BJ (cell line): ENCODE measurements around the gene SLAIN2. TPM values are rescaled to one million over a fixed set of nuclear protein-coding genes. Genes with fewer than 3 reads are reported as not detected.

Source experiments
- CTCF ChIA-PET: fragments of 350-600 bp; formaldehyde crosslinking; extraction: SDS; loops from one replicate; lab custom pipeline; 2021; ENCODE audit warnings: antibody characterized with exemption, inconsistent platforms; lab: Yijun Ruan, JAX
- POLR2A ChIA-PET: fragments of 300-600 bp; sonication (Branson Sonifier 250); formaldehyde crosslinking; extraction: SDS; loops from one replicate; lab custom pipeline; 2021; ENCODE audit warnings: antibody characterized with exemption; lab: Charles Lee
- DNase-seq: peaks from one replicate; pipeline ENCODE4 v3.0.0-alpha.2; 2011; ENCODE audit warnings: low read depth
- H3K27me3 ChIP-seq: 2 replicates; pipeline ENCODE4 v1.6.0; 2011; ENCODE audit warnings: low read length; ENCODE audit not compliant: control insufficient read depth, insufficient read depth
- H3K36me3 ChIP-seq: 2 replicates; pipeline ENCODE4 v1.5.1; 2011; ENCODE audit warnings: low read length; ENCODE audit not compliant: control insufficient read depth, insufficient read depth
- H3K4me3 ChIP-seq: 2 replicates; pipeline ENCODE4 v1.5.1; 2011; ENCODE audit warnings: low read depth, mild to moderate bottlenecking, control low read depth, low read length
- CTCF ChIP-seq: IDR thresholded peaks from 2 replicates; pipeline ENCODE4 v1.5.1; 2011; ENCODE audit warnings: low read depth, mild to moderate bottlenecking, control low read depth, inconsistent platforms, low read length, moderate library complexity; ENCODE audit not compliant: insufficient read depth
- polyA plus RNA-seq: library from polyadenylated mRNA; depleted of rRNA; stranded (reverse); fragments of >200 nt; gene quantifications from 2 replicates; pipeline ENCODE4 v1.2.3, GENCODE V29; 2011

Gene SLAIN2
- polyA plus RNA-seq, 1 experiment = 25.5 TPM

GRCh38 chr4:48299560-48299959, 41.8 kb upstream of the SLAIN2 start:
- POLR2A ChIA-PET = no interaction called here
- Histone ChIP-seq H3K4me3 (no peak overlapping the region), H3K36me3 (no peaks in the 10 kb centered on the region), H3K27me3 (no peaks in the 10 kb centered on the region)
- CTCF ChIA-PET = interaction anchor here (1.6 kb wide), 1 partner anchor 9 kb away, joined by 6 read pairs; no protein-coding TSS in a partner anchor
- TF ChIP-seq CTCF = no peak
- DNase-seq = no peak

GRCh38 chr4:48300004-48300403, 41.3 kb upstream of the SLAIN2 start:
- Histone ChIP-seq H3K4me3 (no peak overlapping the region), H3K27me3 (no peaks in the 10 kb centered on the region), H3K36me3 (no peaks in the 10 kb centered on the region)
- peak; percentile 42 for DNase-seq
- POLR2A ChIA-PET = no interaction called here
- no peak for TF ChIP-seq CTCF
- CTCF ChIA-PET = interaction anchor here (1.6 kb wide), 1 partner anchor 9 kb away, joined by 6 read pairs; no protein-coding TSS in a partner anchor

GRCh38 chr4:48305508-48305907, 35.8 kb upstream of the SLAIN2 start:
- no peak overlapping the region for H3K4me3 ChIP-seq
- no peak for DNase-seq
- POLR2A ChIA-PET = no interaction called here
- TF ChIP-seq CTCF = no peak
- no peaks in the 10 kb centered on the region for H3K27me3 ChIP-seq
- CTCF ChIA-PET = interaction anchor here (0.6 to 1.1 kb wide), 2 partner anchors 10 to 218 kb away, joined by 4 to 5 read pairs; no protein-coding TSS in a partner anchor
- no peaks in the 10 kb centered on the region for H3K36me3 ChIP-seq

GRCh38 chr4:48307528-48307927, 33.8 kb upstream of the SLAIN2 start:
- no peak for DNase-seq
- H3K36me3 ChIP-seq = no peaks in the 10 kb centered on the region
- no peak for TF ChIP-seq CTCF
- H3K4me3 ChIP-seq = no peak overlapping the region
- ChIA-PET CTCF (interaction anchor here (1.1 kb wide), 1 partner anchor 8 kb away, joined by 3 read pairs; no protein-coding TSS in a partner anchor), POLR2A (no interaction called here)
- no peaks in the 10 kb centered on the region for H3K27me3 ChIP-seq

- Histone ChIP-seq H3K4me3 (no peak overlapping the region), H3K36me3 (no peaks in the 10 kb centered on the region), H3K27me3 (no peaks in the 10 kb centered on the region)
- no peak for DNase-seq
- ChIA-PET POLR2A (no interaction called here), CTCF (no interaction called here)
- TF ChIP-seq CTCF = no peak
These were observed 32.4 kb upstream of the SLAIN2 start for GRCh38 chr4:48308901-48309300.
